DMS153 (cell line): ENCODE measurements around the gene DEK.
"Not testable (repeated sequence)": the region's sequence is repeated elsewhere in the genome, so short reads cannot be mapped to it uniquely, and the experiment has no call there.

ENCODE experiments used
- DNase-seq: peaks from one replicate; lab custom pipeline; 2025; lab: John Stamatoyannopoulos, UW

The DEK gene

GRCh38 chr6:18264219-18264922 lies at the start of gene DEK:
Gene DEK, minus strand, starts transcription at chr6:18264530. Its CDS starts 543 bp downstream, at chr6:18263987.
- DNase-seq = peak; percentile 72

- no peak for DNase-seq
Observed at GRCh38 chr6:18312368-18312767, 48.0 kb upstream of the DEK start.

- not testable (repeated sequence) for DNase-seq
Observed at GRCh38 chr6:18310010-18310409, 45.7 kb upstream of the DEK start.

GRCh38 chr6:18309046-18309445 lies 44.7 kb upstream of the DEK start:
- no peak for DNase-seq

- no peak for DNase-seq
Observed at GRCh38 chr6:18308070-18308735, 43.9 kb upstream of the DEK start.

- no peak for DNase-seq
Observed at GRCh38 chr6:18306977-18307376, 42.6 kb upstream of the DEK start.

GRCh38 chr6:18302561-18303439 lies 38.5 kb upstream of the DEK start:
- no peak for DNase-seq

GRCh38 chr6:18293076-18293904 lies 29.0 kb upstream of the DEK start:
- DNase-seq = no peak

GRCh38 chr6:18289283-18289682 lies 25.0 kb upstream of the DEK start:
- no peak for DNase-seq

GRCh38 chr6:18284261-18284660 lies 19.9 kb upstream of the DEK start:
- DNase-seq = no peak

- no peak for DNase-seq
Observed at GRCh38 chr6:18281564-18281963, 17.2 kb upstream of the DEK start.

GRCh38 chr6:18280084-18280483 lies 15.8 kb upstream of the DEK start:
- DNase-seq = peak; percentile 44

GRCh38 chr6:18279422-18279821 lies 15.1 kb upstream of the DEK start:
- DNase-seq = no peak

GRCh38 chr6:18277237-18278006 lies 13.1 kb upstream of the DEK start:
- DNase-seq = no peak

GRCh38 chr6:18276610-18277236 lies 12.4 kb upstream of the DEK start:
- DNase-seq = no peak

- no peak for DNase-seq
Observed at GRCh38 chr6:18270216-18270615, 5.9 kb upstream of the DEK start.

- DNase-seq = no peak
Observed at GRCh38 chr6:18269717-18270116, 5.4 kb upstream of the DEK start.

GRCh38 chr6:18269253-18269652 lies 4.9 kb upstream of the DEK start:
- no peak for DNase-seq

- DNase-seq = no peak
Observed at GRCh38 chr6:18268066-18268465, 3.7 kb upstream of the DEK start.

- DNase-seq = no peak
Observed at GRCh38 chr6:18266523-18266912, 2.2 kb upstream of the DEK start.
